Measurements from ENCODE around the gene TLR7.

TLR7 gene

DNA sequence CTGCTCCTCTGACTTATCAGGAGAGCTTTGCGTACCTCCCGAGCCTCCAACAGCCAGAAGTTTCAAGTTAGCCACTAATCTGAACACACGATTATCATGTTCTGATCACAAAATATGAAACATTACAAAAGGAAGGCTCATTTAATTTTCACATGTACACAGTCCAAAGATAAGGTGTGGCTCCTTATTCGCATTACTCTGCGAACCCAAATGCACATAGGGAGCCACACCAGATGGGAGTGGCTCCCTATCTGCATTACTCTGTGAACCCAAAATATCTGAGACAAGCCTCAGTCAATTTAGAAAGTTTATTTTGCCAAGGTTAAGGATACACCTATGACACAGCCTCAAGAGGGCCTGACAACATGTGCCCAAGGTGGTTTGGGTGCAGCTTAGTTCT, 68.0 kb downstream of the TLR7 start:
- no peak for DNase-seq

DNA sequence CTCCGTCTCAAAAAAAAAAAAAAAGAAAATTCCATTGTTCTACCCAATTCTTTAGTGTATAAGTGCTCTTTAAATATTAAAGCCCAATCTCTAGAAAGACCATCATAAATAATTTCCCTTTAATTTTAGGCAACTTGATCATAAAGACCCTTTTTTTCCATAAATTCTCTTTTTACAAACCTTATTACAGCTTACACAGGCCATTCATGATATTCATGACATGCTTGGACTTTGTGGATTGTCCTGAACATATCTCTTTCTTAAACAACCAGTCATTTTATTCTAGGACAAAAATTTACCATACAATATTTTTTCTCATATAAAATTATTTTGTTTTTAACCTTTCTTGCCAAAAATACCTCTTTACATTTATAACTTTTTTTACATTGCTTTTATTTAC, 70.1 kb downstream of the TLR7 start:
- DNase-seq = no peak

Data from activated CD8-positive, alpha-beta memory T cell treated with anti-CD3 and anti-CD28 coated beads, Interleukin-2, amount 50 U/mL, for 48 hours (primary cell).